Sigmoid colon (tissue), 7 donors: Measurements from ENCODE around the gene GUK1. TPM values are rescaled to one million over a fixed set of nuclear protein-coding genes. Genes with fewer than 3 reads are reported as not detected.

Experiments
- DNase-seq: peaks from one replicate; pipeline ENCODE4 v3.0.0-alpha.2; 2019
- H3K27ac ChIP-seq, 4 donors: fragments of 200-600 bp; sonication (generic); one replicate each; pipeline ENCODE4 v1.5.1; 2016 to 2019; ENCODE audit warnings: mild to moderate bottlenecking in 1 of 4
- H3K27me3 ChIP-seq, 3 donors: fragments of 200-600 bp; sonication (generic); one replicate each; pipeline ENCODE4 v1.5.1; 2019; ENCODE audit warnings: mild to moderate bottlenecking in 1 of 3
- H3K36me3 ChIP-seq, 4 donors: fragments of 200-600 bp; sonication (generic); one replicate each; pipeline ENCODE4 v1.5.1; 2016 to 2019
- H3K4me1 ChIP-seq, 4 donors: fragments of 200-600 bp; sonication (generic); one replicate each; pipeline ENCODE4 v1.5.1; 2017 to 2019
- H3K4me3 ChIP-seq, 4 donors: fragments of 200-600 bp; sonication (generic); one replicate each; pipeline ENCODE4 v1.5.1; 2017 to 2019; ENCODE audit warnings: mild to moderate bottlenecking in 2 of 4, moderate library complexity in 1 of 4
- H3K9me3 ChIP-seq, 4 donors: fragments of 200-600 bp in 3 of 4; sonication (generic) in 3 of 4; one replicate each; pipeline versions ENCODE4 v1.5.1 to v1.6.1; 2013 to 2019
- CTCF ChIP-seq, 4 experiments: fragments of 450-650 bp in 3 of 4; fragments of 200-600 bp in 1 of 4; IDR thresholded peaks; one replicate each; pipeline ENCODE4 v1.5.1; 2016 to 2019; ENCODE audit warnings: antibody characterized with exemption in 4 of 4, mild to moderate bottlenecking in 3 of 4, moderate library complexity in 2 of 4
- EP300 ChIP-seq, 4 donors: sonication (generic); formaldehyde crosslinking; IDR thresholded peaks; one replicate each; pipeline ENCODE4 v1.6.1; 2017; ENCODE audit warnings: antibody characterized with exemption in 4 of 4
- POLR2A ChIP-seq, 2 donors: fragments of 450-650 bp; IDR thresholded peaks; one replicate each; pipeline ENCODE4 v1.6.1; 2016; ENCODE audit warnings: antibody characterized with exemption in 2 of 2, mild to moderate bottlenecking in 2 of 2, moderate library complexity in 2 of 2
- POLR2AphosphoS5 ChIP-seq, 4 donors: sonication (generic); formaldehyde crosslinking; IDR thresholded peaks; one replicate each; pipeline ENCODE4 v1.6.1; 2017; ENCODE audit warnings: antibody characterized with exemption in 4 of 4
- whole genome bisulfite sequencing, 2 donors: extraction: QIAGEN DNeasy Blood & Tissue Kit; methylation state at CpG; one replicate each; pipeline ENCODE4 v1.1.7; 2013; 5-methylcytosine and 5-hydroxymethylcytosine counted together
- intact Hi-C: fragments of 100-400 bp; cut with DNase I; formaldehyde crosslinking; loops from one replicate; pipeline ENCODE4 v1.15.1; 2023
- polyA plus RNA-seq, 3 donors: library from polyadenylated mRNA; stranded (reverse); fragments of 200-250 nt; gene quantifications; one replicate each; pipeline ENCODE4 v1.2.3, GENCODE V29; 2013
- total RNA-seq, 4 donors: library from RNA; depleted of rRNA; stranded (reverse); fragments of >200 nt; gene quantifications; one replicate each; pipeline ENCODE4 v1.1.0, GENCODE V29; 2016
- donor health status: healthy with polysubstance abuse.
- donor health status: Bipolar disorder and iron deficiency.
- donor health status: healthy.

GUK1 gene
- total RNA-seq (100 to 1,000 TPM; 225 to 366 (median 303) TPM), polyA plus RNA-seq (100 to 1,000 TPM; 391 to 668 (median 656) TPM)

DNA sequence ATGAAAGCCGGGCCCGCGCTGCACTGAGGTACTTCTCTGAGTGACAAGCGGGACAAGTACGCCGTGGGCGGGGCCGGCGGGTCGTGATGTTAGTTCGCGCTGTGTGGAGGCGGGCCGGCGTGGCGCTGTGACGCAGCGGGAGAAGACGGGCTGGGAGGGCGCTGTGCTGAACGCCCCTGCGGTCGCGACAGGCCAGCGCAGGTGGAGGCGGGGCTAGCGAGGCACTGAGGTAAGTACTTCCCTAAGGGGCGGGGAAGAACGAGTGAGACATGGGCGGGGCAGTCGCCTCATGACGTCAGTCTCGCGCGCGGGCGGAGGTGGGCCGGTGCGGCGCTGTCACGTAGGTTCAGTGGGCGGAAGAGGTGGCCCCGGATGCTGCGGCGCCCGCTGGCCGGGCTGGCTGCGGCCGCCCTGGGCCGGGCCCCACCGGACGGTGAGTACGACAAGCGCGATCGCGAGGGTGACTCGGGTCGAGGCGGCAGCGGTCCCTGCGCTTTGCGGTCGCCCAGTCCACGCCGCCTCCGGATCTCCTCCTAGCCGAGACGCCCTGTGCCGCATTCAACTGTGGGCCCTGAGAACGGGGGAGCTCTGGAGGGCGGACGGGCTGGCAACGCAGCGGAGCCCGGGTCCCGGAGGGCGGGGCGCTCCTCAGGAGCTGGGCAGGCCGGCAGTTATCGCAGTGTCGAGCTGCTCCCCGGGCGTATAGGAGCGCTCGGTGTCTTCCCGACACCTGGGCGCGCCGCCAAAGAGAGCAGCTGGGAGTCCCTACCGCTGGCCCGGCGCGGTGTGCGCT lies at the start of gene GUK1:
GUK1 (plus strand) TSS at position 349 of the 793 bp plus-strand sequence; CDS start at position 373, 24 bp downstream.
- Histone ChIP-seq H3K36me3 (peaks cover 0 to under 1% (median 0%) of the 10 kb centered on the region in 4 donors), H3K4me1 (peaks cover 0 to 39% (median 38%) of the 10 kb centered on the region in 4 donors), H3K9me3 (no peaks in the 10 kb centered on the region), H3K27me3 (no peaks in the 10 kb centered on the region), H3K27ac (peak within 1 kb of the TSS; percentile 93 to 99 (median 96)), H3K4me3 (peak within 1 kb of the TSS; percentile 70 to 96 (median 88))
- 0% methylated on average over 95 of the region's 95 CpGs for WGBS, 2 donors
- TF ChIP-seq POLR2AphosphoS5 (IDR thresholded peaks at IDR 0.05) (peak; percentile 84 to 97 (median 95)), POLR2A (IDR thresholded peaks at IDR 0.05) (peak; percentile 87 to 95), EP300 (IDR thresholded peaks at IDR 0.05) (peak in 2 of 4 donors; percentile 8 to 95), CTCF (IDR thresholded peaks at IDR 0.05) (peak in 1 of 4 experiments; percentile 15)
- intact Hi-C loops = loop anchor here (2.0 to 10.0 kb wide), 6 partner anchors 31 to 345 kb away; partner anchors contain the start of genes MRPL55, RNF187 and TRIM11
- DNase-seq = peak; percentile 100

GRCh38 chr1:228090613-228091081 lies 49.4 kb upstream of the GUK1 start:
- peak; percentile 60 for DNase-seq
- no peak for TF ChIP-seq POLR2AphosphoS5 (IDR thresholded peaks at IDR 0.05)
- no peak overlapping the region for H3K4me3 ChIP-seq
- no peak overlapping the region for H3K27ac ChIP-seq
- peaks cover 3 to 85% (median 77%) of the 10 kb centered on the region in 4 donors for H3K4me1 ChIP-seq
- H3K9me3 ChIP-seq = peaks cover 0 to 6% (median 3%) of the 10 kb centered on the region in 4 donors
- H3K27me3 ChIP-seq = no peaks in the 10 kb centered on the region
- 19 to 30% methylated on average over 2 of the region's 2 CpGs for WGBS, 2 donors
- no peaks in the 10 kb centered on the region for H3K36me3 ChIP-seq
- intact Hi-C loops = no loop called here

DNA sequence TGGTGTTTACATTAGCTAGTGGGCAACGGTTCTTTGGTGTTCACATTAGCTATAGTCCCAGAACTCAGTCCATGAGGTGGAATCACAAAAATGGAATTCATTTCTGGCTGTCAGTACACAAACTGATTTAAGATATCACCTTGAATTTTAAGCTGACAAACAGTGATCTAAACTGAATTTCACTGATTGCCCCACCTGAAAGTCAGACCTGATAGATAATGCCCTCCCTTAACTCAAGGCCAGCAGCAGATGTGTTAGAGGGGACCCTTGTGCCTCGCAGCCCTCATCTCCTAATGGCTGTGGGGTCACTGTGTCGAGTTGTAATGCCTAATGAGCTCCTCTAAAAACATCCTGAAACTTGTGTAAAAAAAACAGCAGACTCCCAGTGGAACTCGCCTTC lies 49.0 kb upstream of the GUK1 start:
- Histone ChIP-seq H3K9me3 (peaks cover 0 to 6% (median 3%) of the 10 kb centered on the region in 4 donors), H3K27me3 (no peaks in the 10 kb centered on the region), H3K4me1 (peaks cover 3 to 82% (median 74%) of the 10 kb centered on the region in 4 donors), H3K4me3 (no peak overlapping the region), H3K36me3 (no peaks in the 10 kb centered on the region), H3K27ac (no peak overlapping the region)
- no peak for DNase-seq
- TF ChIP-seq CTCF (IDR thresholded peaks at IDR 0.05) (no peak), POLR2AphosphoS5 (IDR thresholded peaks at IDR 0.05) (no peak), EP300 (IDR thresholded peaks at IDR 0.05) (no peak), POLR2A (IDR thresholded peaks at IDR 0.05) (no peak)
- WGBS, 2 donors = 67 to 75% methylated on average over 4 of the region's 4 CpGs
- intact Hi-C loops = no loop called here

DNA sequence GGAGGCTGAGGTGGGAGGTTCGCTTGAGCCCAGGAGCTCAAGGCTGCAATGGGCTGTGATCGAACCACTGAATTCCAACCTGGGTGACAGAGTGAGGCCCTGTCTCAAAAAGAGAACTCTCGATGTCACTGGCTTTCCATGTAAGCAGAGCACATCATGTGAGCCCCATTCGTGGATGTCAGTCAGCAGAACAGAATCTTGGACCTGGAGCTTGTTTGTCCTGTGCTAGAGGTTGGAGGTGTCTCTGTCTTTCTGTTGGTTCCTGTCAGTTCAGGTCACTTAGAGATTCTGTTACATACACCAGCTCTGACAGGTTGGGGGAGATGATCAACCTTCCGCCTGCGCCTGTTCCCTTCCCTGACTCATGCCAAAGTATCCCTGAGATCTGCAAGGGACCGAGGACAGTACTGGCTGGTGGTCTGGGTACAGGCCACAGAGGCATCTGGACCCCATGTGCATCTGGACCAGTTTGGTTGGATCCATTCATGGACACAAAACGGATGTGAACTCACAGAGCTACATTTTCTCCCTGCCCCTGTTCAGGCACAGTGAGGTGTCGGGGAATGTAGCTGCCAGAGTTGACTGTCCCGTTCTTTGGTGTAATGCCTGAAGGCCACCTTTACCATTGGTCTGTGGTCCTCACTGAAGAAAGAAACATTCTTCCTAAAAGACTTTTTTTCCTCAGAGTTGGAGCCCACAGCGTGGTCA lies 47.6 kb upstream of the GUK1 start:
- DNase-seq = peak; percentile 32
- no peak overlapping the region for H3K27ac ChIP-seq
- H3K4me3 ChIP-seq = no peak overlapping the region
- intact Hi-C loops = no loop called here
- peaks cover 0 to 80% (median 62%) of the 10 kb centered on the region in 4 donors for H3K4me1 ChIP-seq
- no peaks in the 10 kb centered on the region for H3K27me3 ChIP-seq
- peaks cover 0 to 7% (median 6%) of the 10 kb centered on the region in 4 donors for H3K36me3 ChIP-seq
- no peak for TF ChIP-seq POLR2A (IDR thresholded peaks at IDR 0.05)
- WGBS, 2 donors = 89 to 94% methylated on average over 11 of the region's 11 CpGs
- H3K9me3 ChIP-seq = peaks cover 0 to 6% (median 3%) of the 10 kb centered on the region in 4 donors

DNA sequence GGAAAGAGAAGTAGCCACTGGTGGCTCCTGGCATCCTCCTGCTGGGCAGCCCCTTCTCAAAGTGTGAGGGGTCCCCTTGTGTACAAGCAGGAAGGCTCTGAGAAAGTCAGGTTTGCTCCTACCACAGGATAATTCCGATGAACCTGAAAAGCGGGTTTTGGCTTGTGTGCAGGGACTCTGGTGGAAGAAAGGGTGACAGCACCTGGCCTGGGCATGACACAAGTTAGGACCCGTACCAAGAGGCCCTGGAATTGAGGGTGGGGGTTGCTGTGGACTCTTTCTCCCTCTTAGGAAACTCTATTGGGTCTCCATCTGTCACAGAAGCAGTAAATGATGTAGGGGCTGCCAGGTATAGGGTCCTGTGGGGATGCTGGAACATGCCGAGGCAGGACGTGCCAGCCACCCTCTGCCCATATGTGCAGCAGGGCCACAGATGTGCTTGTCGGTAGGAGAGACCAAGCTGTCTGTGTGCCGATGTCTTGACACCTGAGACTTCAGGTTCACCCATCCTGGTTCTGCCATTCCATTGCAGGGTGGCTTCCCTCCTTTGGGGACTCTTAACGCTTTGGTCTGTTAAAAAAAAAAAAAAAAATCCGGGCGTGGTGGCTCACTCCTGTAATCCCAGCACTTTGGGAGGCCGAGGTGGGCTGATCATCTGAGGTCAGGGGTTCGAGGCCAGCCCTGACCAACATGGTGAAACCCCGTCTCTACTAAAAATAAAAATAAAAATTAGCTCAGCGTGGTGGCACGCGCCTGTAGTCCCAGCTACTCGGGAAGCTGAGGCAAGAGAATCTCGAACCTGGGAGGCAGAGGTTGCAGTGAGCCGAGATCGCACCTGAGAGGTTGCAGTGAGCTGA lies 46.8 kb upstream of the GUK1 start:
- DNase-seq = peak; percentile 47
- Histone ChIP-seq H3K27ac (no peak overlapping the region), H3K4me3 (no peak overlapping the region), H3K4me1 (peaks cover 0 to 74% (median 55%) of the 10 kb centered on the region in 4 donors), H3K9me3 (peaks cover 0 to 6% (median 3%) of the 10 kb centered on the region in 4 donors), H3K36me3 (peaks cover 4 to 15% (median 14%) of the 10 kb centered on the region in 4 donors), H3K27me3 (no peaks in the 10 kb centered on the region)
- TF ChIP-seq CTCF (IDR thresholded peaks at IDR 0.05) (no peak), POLR2AphosphoS5 (IDR thresholded peaks at IDR 0.05) (no peak), POLR2A (IDR thresholded peaks at IDR 0.05) (no peak), EP300 (IDR thresholded peaks at IDR 0.05) (no peak)
- 94 to 97% methylated on average over 20 of the region's 20 CpGs for WGBS, 2 donors
- intact Hi-C loops = no loop called here
